ENCODE results near the gene MEIS2.

MEIS2 gene

DNA sequence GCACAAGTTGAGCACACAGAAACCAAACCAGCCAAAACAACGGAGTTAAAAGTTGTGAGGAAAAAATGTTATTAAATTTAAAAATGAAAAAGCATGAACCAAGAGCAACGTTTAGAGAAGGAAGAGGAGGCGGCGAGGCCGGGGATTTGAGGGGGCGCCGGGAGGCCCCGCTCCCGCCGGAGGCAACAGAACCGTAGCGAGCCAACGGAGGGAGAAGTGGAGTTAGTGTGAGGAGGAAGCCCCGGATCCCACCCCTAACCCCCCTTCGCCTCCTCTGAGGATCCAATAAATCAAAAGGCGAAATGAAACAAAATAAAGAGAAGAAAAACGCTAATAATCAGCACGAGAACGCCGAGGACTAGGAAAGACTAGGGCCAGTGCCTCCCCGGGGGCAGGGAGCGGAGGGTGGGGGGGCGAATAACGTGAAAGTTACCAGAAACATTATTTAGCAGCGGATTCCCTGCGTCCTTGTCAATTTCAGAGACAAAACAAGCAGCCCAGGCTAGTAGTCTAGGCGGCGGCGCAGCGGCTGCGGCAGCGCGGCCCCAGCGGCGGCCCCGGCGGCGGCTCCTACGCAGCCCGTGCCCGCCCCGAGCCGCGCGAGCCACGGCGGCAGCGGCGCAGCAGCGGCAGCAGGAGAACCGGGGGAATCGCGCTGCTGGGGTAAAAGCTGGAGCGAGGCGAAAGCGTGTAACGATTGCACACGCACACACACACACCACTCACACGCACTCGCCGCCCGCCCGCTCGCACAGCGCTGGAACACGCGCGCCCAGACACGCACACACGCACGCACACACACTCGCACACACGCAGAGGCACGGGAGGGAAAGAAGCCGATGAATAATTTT is 1.7 kb downstream of the MEIS2 start:
- peaks cover 0 to 2% of the 10 kb centered on the region in 2 donors for H3K36me3 ChIP-seq (ENCODE audit: control insufficient read depth in 2 of 2, insufficient read depth in 2 of 2, low read length in 2 of 2)
- H3K9ac ChIP-seq (ENCODE audit: low read length in 2 of 2): peak overlapping the region; percentile 93
- no peaks in the 10 kb centered on the region for H3K9me3 ChIP-seq (ENCODE audit: control insufficient read depth in 2 of 2, low read length in 2 of 2)
- H3K27me3 ChIP-seq (ENCODE audit: control insufficient read depth in 1 of 2, insufficient read depth in 2 of 2, low read length in 2 of 2): no peaks in the 10 kb centered on the region
- H3K4me1 ChIP-seq (ENCODE audit: control insufficient read depth, insufficient read depth, low read length): peaks cover 32% of the 10 kb centered on the region
- peak overlapping the region; percentile 90 for H3K27ac ChIP-seq (ENCODE audit: low read length)
- peak overlapping the region; percentile 91 to 95 for H3K4me3 ChIP-seq (ENCODE audit: low read length in 2 of 2)

DNA sequence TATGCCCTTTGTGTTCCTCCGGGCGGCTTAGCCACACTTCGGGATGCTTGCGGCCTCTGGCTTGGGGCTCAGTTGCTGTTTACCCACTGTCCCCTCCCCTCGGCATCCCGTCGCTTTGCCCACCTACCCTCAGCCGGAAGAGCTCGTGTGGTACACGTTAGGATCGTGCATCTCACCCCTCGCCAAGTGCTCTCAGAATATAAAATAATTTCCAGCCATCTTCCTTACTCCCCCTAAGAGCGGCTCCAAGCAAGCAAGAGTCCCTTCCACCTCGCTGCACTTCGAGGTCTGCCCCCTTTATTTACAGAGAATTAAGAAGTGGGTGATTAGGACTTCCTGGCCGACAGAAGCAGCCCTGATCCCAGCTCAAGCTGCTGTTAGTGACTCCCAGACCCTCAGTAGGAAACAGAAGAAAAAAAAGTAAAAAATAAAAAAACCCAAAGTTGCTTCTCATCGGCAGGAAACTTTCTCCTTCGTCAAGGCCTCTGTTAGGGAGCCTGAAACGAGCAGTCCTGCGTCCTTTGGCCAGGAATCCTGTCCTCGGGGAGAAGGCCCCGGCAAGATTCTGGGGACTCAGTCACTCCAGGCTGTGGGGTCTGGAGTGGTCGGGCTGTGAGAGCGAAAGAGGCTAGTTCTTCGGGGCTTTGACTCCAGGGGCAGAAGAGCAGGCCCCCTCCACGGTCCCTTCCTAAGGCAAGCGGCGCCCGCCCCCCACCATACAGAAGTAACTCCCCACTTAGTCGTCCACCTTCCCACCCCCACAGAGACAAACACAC is 3.0 kb downstream of the MEIS2 start:
- H3K27me3 ChIP-seq (ENCODE audit: control insufficient read depth in 1 of 2, insufficient read depth in 2 of 2, low read length in 2 of 2): no peaks in the 10 kb centered on the region
- peak overlapping the region; percentile 91 to 95 for H3K4me3 ChIP-seq (ENCODE audit: low read length in 2 of 2)
- H3K36me3 ChIP-seq (ENCODE audit: control insufficient read depth in 2 of 2, insufficient read depth in 2 of 2, low read length in 2 of 2): peaks cover 0 to 8% of the 10 kb centered on the region in 2 donors
- H3K27ac ChIP-seq (ENCODE audit: low read length): peak overlapping the region; percentile 90
- H3K4me1 ChIP-seq (ENCODE audit: control insufficient read depth, insufficient read depth, low read length): peaks cover 32% of the 10 kb centered on the region
- peak overlapping the region; percentile 90 to 93 for H3K9ac ChIP-seq (ENCODE audit: low read length in 2 of 2)
- no peaks in the 10 kb centered on the region for H3K9me3 ChIP-seq (ENCODE audit: control insufficient read depth in 2 of 2, low read length in 2 of 2)

DNA sequence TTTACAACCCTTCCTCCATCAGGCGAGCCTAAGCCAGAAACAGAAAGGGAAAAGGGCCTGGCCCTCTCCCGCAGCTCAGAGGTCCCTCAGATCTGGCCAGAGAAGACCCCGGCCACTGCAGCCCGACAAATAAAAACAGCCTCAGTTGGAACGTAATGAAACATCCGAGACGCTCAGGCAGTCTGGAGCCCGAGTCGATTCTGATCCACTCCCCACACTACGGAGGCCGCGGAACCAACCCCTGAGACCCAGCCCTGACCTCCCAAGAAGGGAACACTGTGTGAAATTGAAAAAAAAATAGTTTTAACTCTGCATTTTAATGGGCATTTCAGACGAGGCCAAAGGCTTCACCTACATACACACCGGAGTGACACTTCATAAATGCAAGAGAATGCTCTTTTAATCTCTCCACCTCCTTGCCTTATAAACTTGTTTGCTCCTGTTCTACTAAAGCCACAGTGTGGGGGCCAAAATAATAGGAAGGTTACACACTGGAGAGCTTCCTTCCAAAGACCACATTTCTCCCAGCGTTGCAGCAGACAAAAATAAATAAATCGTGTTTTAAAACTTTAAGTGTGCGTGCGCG is 3.7 kb downstream of the MEIS2 start:
- peaks cover 0 to 8% of the 10 kb centered on the region in 2 donors for H3K36me3 ChIP-seq (ENCODE audit: control insufficient read depth in 2 of 2, insufficient read depth in 2 of 2, low read length in 2 of 2)
- H3K4me1 ChIP-seq (ENCODE audit: control insufficient read depth, insufficient read depth, low read length): peaks cover 32% of the 10 kb centered on the region
- peak overlapping the region; percentile 91 to 95 for H3K4me3 ChIP-seq (ENCODE audit: low read length in 2 of 2)
- H3K9me3 ChIP-seq (ENCODE audit: control insufficient read depth in 2 of 2, low read length in 2 of 2): no peaks in the 10 kb centered on the region
- H3K27me3 ChIP-seq (ENCODE audit: control insufficient read depth in 1 of 2, insufficient read depth in 2 of 2, low read length in 2 of 2): no peaks in the 10 kb centered on the region
- H3K27ac ChIP-seq (ENCODE audit: low read length): peak overlapping the region; percentile 90
- H3K9ac ChIP-seq (ENCODE audit: low read length in 2 of 2): peak overlapping the region; percentile 90 to 93

DNA sequence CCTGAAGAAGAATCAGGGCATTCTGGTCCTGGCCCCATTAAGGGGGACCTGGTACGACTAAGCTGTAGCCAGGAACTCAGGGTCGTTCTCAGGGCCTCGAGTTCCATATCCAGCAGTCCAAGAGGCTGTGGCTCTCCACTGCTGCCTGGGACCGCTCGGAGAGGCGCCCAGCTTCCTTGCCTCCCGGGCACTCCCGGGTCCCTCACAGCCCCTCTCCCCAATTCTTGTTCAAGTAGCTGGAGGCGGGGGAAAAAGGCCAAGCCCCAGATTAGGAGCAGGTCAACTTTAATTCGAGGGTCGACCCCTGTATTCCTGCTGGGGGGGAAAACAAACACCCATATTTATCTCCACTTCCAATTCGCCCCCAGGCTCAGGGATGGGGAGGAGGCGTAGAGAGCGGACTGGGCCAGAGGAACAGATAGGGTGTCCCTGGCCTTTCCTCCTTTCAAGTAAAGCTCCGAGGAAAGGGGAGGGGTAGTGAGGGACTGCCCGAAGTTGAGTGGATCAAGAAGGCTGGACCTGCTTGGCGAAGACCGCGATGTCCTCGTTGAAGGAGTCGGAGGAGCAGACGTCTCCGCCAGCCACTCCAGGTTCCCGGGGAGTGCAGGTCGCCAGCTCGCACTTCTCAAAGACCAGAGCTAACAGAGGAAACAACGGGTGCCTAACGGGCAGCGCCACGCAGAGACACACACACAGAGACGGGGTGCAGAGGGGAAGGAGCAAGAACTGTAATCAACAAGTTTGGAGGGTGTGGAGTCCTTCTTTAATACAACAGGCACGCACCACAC is 4.4 kb downstream of the MEIS2 start:
- peaks cover 0 to 8% of the 10 kb centered on the region in 2 donors for H3K36me3 ChIP-seq (ENCODE audit: control insufficient read depth in 2 of 2, insufficient read depth in 2 of 2, low read length in 2 of 2)
- H3K27ac ChIP-seq (ENCODE audit: low read length): peak overlapping the region; percentile 90
- peak overlapping the region; percentile 90 to 93 for H3K9ac ChIP-seq (ENCODE audit: low read length in 2 of 2)
- H3K9me3 ChIP-seq (ENCODE audit: control insufficient read depth in 2 of 2, low read length in 2 of 2): no peaks in the 10 kb centered on the region
- H3K4me3 ChIP-seq (ENCODE audit: low read length in 2 of 2): peak overlapping the region; percentile 91 to 95
- peaks cover 33% of the 10 kb centered on the region for H3K4me1 ChIP-seq (ENCODE audit: control insufficient read depth, insufficient read depth, low read length)
- no peaks in the 10 kb centered on the region for H3K27me3 ChIP-seq (ENCODE audit: control insufficient read depth in 1 of 2, insufficient read depth in 2 of 2, low read length in 2 of 2)

DNA sequence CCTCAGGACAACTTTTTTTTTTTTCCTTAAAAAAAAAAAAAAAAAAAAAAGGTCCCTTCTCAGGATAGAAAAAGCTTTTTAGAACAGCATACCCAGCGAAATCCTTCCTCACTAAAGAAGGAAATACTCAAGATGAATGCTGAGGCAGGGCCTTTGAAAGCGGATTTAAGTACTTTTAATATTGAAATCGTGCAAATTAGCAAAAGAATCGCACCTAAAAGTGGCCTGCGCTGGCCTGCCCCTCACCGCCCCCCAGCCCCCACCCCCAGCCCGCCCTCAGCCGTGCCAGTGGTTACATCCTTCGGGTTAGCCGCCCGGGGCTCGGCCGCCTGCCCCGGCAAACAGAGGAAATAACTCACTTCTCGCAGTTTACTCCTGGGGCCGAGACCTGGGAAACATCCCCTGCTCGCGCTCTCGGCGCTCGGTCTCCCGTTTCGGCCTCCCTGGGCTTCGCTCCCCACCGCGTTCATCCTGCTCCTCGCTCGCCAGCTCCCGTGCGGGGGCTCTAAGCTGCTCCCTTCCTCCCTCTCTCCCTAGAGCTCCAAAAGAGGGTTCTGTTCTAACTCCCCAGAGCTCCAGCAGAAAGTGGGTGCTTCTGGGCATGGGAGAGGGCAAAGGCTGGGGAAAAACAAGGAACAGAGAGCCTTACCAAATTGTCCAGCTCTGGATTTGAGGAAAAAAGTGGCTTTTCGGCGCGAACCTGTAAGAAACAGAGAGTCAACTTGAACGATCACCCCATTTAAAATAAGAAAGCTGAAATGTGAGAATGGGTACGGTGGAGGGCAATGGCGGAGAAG is 5.2 kb downstream of the MEIS2 start:
- Histone ChIP-seq H3K27ac (ENCODE audit: low read length) (peak overlapping the region; percentile 90), H3K4me1 (ENCODE audit: control insufficient read depth, insufficient read depth, low read length) (peaks cover 38% of the 10 kb centered on the region), H3K4me3 (ENCODE audit: low read length in 2 of 2) (peak overlapping the region; percentile 91 to 95), H3K9ac (ENCODE audit: low read length in 2 of 2) (peak overlapping the region; percentile 90 to 93), H3K36me3 (ENCODE audit: control insufficient read depth in 2 of 2, insufficient read depth in 2 of 2, low read length in 2 of 2) (peaks cover 0 to 8% of the 10 kb centered on the region in 2 donors), H3K27me3 (ENCODE audit: control insufficient read depth in 1 of 2, insufficient read depth in 2 of 2, low read length in 2 of 2) (no peaks in the 10 kb centered on the region), H3K9me3 (ENCODE audit: control insufficient read depth in 2 of 2, low read length in 2 of 2) (no peaks in the 10 kb centered on the region)

DNA sequence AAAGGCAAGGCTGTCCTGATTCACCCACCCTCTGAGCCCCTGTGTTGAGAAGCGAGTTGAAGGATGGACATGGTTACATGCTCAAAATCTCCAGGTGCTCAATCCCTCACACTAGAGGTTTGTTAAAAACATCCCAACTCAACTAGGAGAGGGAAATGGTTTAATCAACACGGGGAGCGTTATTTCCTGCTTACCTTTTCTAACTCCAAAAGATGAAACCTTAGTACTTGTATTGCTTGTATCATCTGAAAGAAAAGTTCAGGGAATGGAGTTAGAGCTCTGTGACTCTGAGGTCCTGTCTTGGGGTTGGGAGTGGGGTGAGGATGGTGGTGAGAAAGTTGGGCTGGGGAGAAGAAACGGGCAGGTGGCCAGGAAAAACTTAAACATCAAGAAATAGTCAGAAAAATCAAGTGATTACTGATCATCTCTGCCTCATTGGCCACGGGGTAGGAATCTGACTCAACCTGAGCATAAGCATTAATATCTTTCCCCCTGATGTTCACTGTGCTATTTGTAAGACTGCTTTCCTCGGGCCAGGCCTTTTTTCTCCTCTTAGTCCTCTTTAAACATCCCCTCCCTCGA is 5.9 kb downstream of the MEIS2 start:
- peak overlapping the region in 1 of 2 donors; percentile 91 for H3K4me3 ChIP-seq (ENCODE audit: low read length in 2 of 2)
- no peak overlapping the region for H3K9ac ChIP-seq (ENCODE audit: low read length in 2 of 2)
- no peaks in the 10 kb centered on the region for H3K27me3 ChIP-seq (ENCODE audit: control insufficient read depth in 1 of 2, insufficient read depth in 2 of 2, low read length in 2 of 2)

DNA sequence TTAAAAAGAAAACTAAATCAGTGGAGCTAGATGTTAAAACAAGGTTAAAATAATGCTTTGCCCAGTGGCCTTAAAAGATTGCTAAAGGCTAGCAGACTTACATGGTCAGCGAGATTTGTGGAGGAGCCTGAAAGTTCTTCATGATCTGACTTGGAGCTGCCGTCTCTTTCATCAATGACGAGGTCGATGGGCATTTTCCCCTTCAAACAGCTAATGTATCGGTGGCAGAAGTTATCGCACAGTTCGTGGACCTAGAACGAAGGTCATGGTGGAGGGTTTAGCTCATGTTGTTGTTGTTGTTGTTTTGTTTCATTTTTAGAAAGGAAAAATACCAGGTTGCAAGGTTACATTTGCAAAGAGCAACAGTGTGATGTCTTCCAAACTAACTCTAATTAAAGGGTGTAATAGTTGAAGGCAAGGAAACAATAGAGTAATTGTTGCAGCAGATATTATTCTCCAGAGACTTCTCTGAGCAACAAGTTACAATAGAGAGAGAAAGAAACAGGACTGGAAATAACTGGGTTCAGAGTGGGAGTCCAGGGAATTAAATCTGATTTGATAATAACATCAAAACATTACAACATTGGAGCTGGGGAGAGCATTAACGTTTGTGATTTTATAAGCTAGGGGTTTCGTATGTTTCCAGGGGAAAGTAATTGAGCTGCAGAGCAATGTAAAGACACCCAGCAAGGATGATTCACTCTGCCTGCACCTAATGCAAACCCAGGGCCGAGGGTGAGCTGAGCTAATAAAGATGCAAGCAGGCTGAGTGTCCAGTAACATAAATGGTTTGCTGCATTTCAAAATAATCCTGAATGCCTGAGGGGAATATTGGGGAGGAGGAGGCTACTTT is 6.6 kb downstream of the MEIS2 start:
- Histone ChIP-seq H3K36me3 (ENCODE audit: control insufficient read depth in 2 of 2, insufficient read depth in 2 of 2, low read length in 2 of 2) (peaks cover 0 to 8% of the 10 kb centered on the region in 2 donors), H3K9me3 (ENCODE audit: control insufficient read depth in 2 of 2, low read length in 2 of 2) (no peaks in the 10 kb centered on the region), H3K9ac (ENCODE audit: low read length in 2 of 2) (no peak overlapping the region), H3K27ac (ENCODE audit: low read length) (peak overlapping the region; percentile 37), H3K27me3 (ENCODE audit: control insufficient read depth in 1 of 2, insufficient read depth in 2 of 2, low read length in 2 of 2) (no peaks in the 10 kb centered on the region), H3K4me3 (ENCODE audit: low read length in 2 of 2) (peak overlapping the region in 1 of 2 donors; percentile 91), H3K4me1 (ENCODE audit: control insufficient read depth, insufficient read depth, low read length) (peaks cover 38% of the 10 kb centered on the region)

More for the DNA sequence above, 5.9 kb downstream of the MEIS2 start:
- Histone ChIP-seq H3K9me3 (ENCODE audit: control insufficient read depth in 2 of 2, low read length in 2 of 2) (no peaks in the 10 kb centered on the region), H3K4me1 (ENCODE audit: control insufficient read depth, insufficient read depth, low read length) (peaks cover 38% of the 10 kb centered on the region), H3K36me3 (ENCODE audit: control insufficient read depth in 2 of 2, insufficient read depth in 2 of 2, low read length in 2 of 2) (peaks cover 0 to 8% of the 10 kb centered on the region in 2 donors), H3K27ac (ENCODE audit: low read length) (peak overlapping the region; percentile 37)

DNA sequence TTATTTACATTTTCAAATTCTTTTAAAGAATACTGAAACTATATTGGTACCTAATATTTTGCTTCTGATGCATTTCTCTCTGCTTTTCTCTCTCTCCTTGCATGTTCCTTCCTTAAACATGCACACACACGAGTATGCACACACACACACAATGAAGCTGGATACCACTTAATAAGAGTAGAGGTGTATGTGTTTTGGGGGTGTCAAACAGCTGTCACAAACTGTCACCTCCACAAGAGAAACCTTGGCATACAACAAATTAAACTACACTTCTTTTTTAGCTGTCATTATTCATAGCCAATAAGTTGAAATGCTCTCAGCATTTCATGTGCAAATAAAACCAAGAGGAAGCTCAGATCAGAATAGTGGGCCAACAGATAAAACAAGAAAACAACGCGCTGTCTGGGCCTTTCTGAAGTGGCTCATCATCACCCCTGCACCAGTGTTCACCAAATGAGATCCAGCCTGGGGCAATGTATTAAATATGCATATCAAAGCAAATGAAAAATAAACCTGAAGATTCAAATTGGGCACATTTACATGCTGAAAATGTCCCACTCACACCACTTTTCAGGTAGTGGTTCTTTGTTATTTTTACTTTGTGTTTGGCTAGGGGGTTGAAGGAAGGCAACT is 9.7 kb downstream of the MEIS2 start:
- H3K27ac ChIP-seq (ENCODE audit: low read length): no peak overlapping the region
- H3K36me3 ChIP-seq (ENCODE audit: control insufficient read depth in 2 of 2, insufficient read depth in 2 of 2, low read length in 2 of 2): peaks cover 0 to 8% of the 10 kb centered on the region in 2 donors
- no peaks in the 10 kb centered on the region for H3K27me3 ChIP-seq (ENCODE audit: control insufficient read depth in 1 of 2, insufficient read depth in 2 of 2, low read length in 2 of 2)
- no peak overlapping the region for H3K9ac ChIP-seq (ENCODE audit: low read length in 2 of 2)
- peak overlapping the region in 1 of 2 donors; percentile 0 for H3K4me3 ChIP-seq (ENCODE audit: low read length in 2 of 2)
- H3K9me3 ChIP-seq (ENCODE audit: control insufficient read depth in 2 of 2, low read length in 2 of 2): no peaks in the 10 kb centered on the region
- peaks cover 25% of the 10 kb centered on the region for H3K4me1 ChIP-seq (ENCODE audit: control insufficient read depth, insufficient read depth, low read length)

Measured in stomach smooth muscle (tissue), 2 donors.